Astrocyte (in vitro differentiated cells and primary cell): ENCODE measurements around the gene POM121.
"Not testable (repeated sequence)": the region's sequence is repeated elsewhere in the genome, so short reads cannot be mapped to it uniquely, and the experiment has no call there.

Experiments used
- CTCF ChIP-seq: IDR thresholded peaks from 2 replicates; pipeline ENCODE4 v1.5.1; 2011; ENCODE audit warnings: low read depth, mild to moderate bottlenecking, inconsistent platforms, low read length, moderate library complexity; ENCODE audit not compliant: insufficient read depth
- EZH2 ChIP-seq: IDR thresholded peaks from 2 replicates; pipeline ENCODE4 v1.6.1; 2012; ENCODE audit warnings: mild to moderate bottlenecking, low read length, inconsistent platforms; ENCODE audit not compliant: insufficient read depth

GRCh38 chr7:72969688-72970087 is 44.8 kb downstream of the POM121 start:
- not testable (repeated sequence) for TF ChIP-seq CTCF, EZH2
